ENCODE data around the gene SIGLEC12.

The SIGLEC12 gene

GRCh38 chr19:51544038-51544437 is 42.4 kb upstream of the SIGLEC12 start:
- Histone ChIP-seq H3K9me3 (ENCODE audit: control insufficient read depth, low read length) (no peaks in the 10 kb centered on the region), H3K4me2 (ENCODE audit: low read length) (no peak overlapping the region), H3K79me2 (no peaks in the 10 kb centered on the region), H3K27ac (no peak overlapping the region), H3K27me3 (ENCODE audit: control insufficient read depth, insufficient read depth, low read length) (no peaks in the 10 kb centered on the region), H3K4me1 (peaks cover 23% of the 10 kb centered on the region), H3K4me3 (ENCODE audit: low read depth, low read length) (no peak overlapping the region), H3K36me3 (ENCODE audit: control insufficient read depth, insufficient read depth, low read length) (no peaks in the 10 kb centered on the region), H3K9ac (no peak overlapping the region), H2AFZ (no peak overlapping the region)
- no peak for TF ChIP-seq CTCF (IDR thresholded peaks at IDR 0.05)

- Histone ChIP-seq H3K4me2 (ENCODE audit: low read length) (no peak overlapping the region), H3K27ac (peak overlapping the region; percentile 63), H3K79me2 (no peaks in the 10 kb centered on the region), H3K4me3 (ENCODE audit: low read depth, low read length) (no peak overlapping the region), H3K9me3 (ENCODE audit: control insufficient read depth, low read length) (no peaks in the 10 kb centered on the region), H3K36me3 (ENCODE audit: control insufficient read depth, insufficient read depth, low read length) (no peaks in the 10 kb centered on the region), H3K9ac (no peak overlapping the region), H2AFZ (peak overlapping the region; percentile 89), H3K4me1 (peaks cover 17% of the 10 kb centered on the region), H3K27me3 (ENCODE audit: control insufficient read depth, insufficient read depth, low read length) (no peaks in the 10 kb centered on the region)
- TF ChIP-seq CTCF (IDR thresholded peaks at IDR 0.05), result no peak
Measured at GRCh38 chr19:51542699-51543098, 41.1 kb upstream of the SIGLEC12 start.

- Histone ChIP-seq H2AFZ (peak overlapping the region; percentile 89), H3K4me2 (ENCODE audit: low read length) (no peak overlapping the region), H3K4me3 (ENCODE audit: low read depth, low read length) (no peak overlapping the region), H3K36me3 (ENCODE audit: control insufficient read depth, insufficient read depth, low read length) (no peaks in the 10 kb centered on the region), H3K9me3 (ENCODE audit: control insufficient read depth, low read length) (no peaks in the 10 kb centered on the region), H3K27ac (peak overlapping the region; percentile 63), H3K9ac (no peak overlapping the region), H3K4me1 (peaks cover 13% of the 10 kb centered on the region), H3K79me2 (no peaks in the 10 kb centered on the region), H3K27me3 (ENCODE audit: control insufficient read depth, insufficient read depth, low read length) (no peaks in the 10 kb centered on the region)
- no peak for TF ChIP-seq CTCF (IDR thresholded peaks at IDR 0.05)
Measured at GRCh38 chr19:51541458-51542357, 40.1 kb upstream of the SIGLEC12 start.

GRCh38 chr19:51539821-51540366 is 38.3 kb upstream of the SIGLEC12 start:
- H3K27me3 ChIP-seq (ENCODE audit: control insufficient read depth, insufficient read depth, low read length), result no peaks in the 10 kb centered on the region
- H3K27ac ChIP-seq, result no peak overlapping the region
- H3K9me3 ChIP-seq (ENCODE audit: control insufficient read depth, low read length), result no peaks in the 10 kb centered on the region
- H3K79me2 ChIP-seq, result no peaks in the 10 kb centered on the region
- H3K36me3 ChIP-seq (ENCODE audit: control insufficient read depth, insufficient read depth, low read length), result no peaks in the 10 kb centered on the region
- H3K4me2 ChIP-seq (ENCODE audit: low read length), result no peak overlapping the region
- no peak overlapping the region for H2AFZ ChIP-seq
- no peak overlapping the region for H3K4me3 ChIP-seq (ENCODE audit: low read depth, low read length)
- TF ChIP-seq CTCF (IDR thresholded peaks at IDR 0.05), result no peak
- no peak overlapping the region for H3K9ac ChIP-seq
- H3K4me1 ChIP-seq, result peaks cover 13% of the 10 kb centered on the region
